MM.1S (cell line): ENCODE data around the gene EN2.

Source experiments
- DNase-seq: peaks from one replicate; pipeline ENCODE4 v3.0.0-alpha.2; 2015
- H2AFZ ChIP-seq: fragments of 300-600 bp; sonication (generic); 2 replicates; pipeline ENCODE4 v1.6.0; 2016; ENCODE audit warnings: antibody characterized with exemption, low read length
- H3F3A ChIP-seq: fragments of 300-600 bp; sonication (generic); 2 replicates; pipeline ENCODE4 v1.6.1; 2016; ENCODE audit warnings: mild to moderate bottlenecking, antibody characterized with exemption, low read length, moderate library complexity, mixed read lengths; ENCODE audit not compliant: insufficient read depth
- H3K27ac ChIP-seq: fragments of 300-600 bp; sonication (generic); 2 replicates; pipeline ENCODE4 v1.5.1; 2016; ENCODE audit warnings: mild to moderate bottlenecking, low read length
- H3K27me3 ChIP-seq: fragments of 300-600 bp; sonication (generic); replicated peaks from 2 replicates; pipeline ENCODE4 v1.6.0; 2016; ENCODE audit warnings: low read length; ENCODE audit not compliant: insufficient read depth
- H3K36me3 ChIP-seq: fragments of 300-600 bp; sonication (generic); replicated peaks from 2 replicates; pipeline ENCODE4 v1.6.1; 2016; ENCODE audit warnings: mild to moderate bottlenecking, low read length, mixed read lengths; ENCODE audit not compliant: insufficient read depth
- H3K4me1 ChIP-seq: fragments of 300-600 bp; sonication (generic); 2 replicates; pipeline ENCODE4 v1.6.1; 2016; ENCODE audit warnings: low read length, mixed read lengths
- H3K4me2 ChIP-seq: fragments of 300-600 bp; sonication (generic); 2 replicates; pipeline ENCODE4 v1.6.0; 2016; ENCODE audit warnings: low read depth, low read length
- H3K4me3 ChIP-seq: fragments of 300-600 bp; sonication (generic); 2 replicates; pipeline ENCODE4 v1.5.1; 2016; ENCODE audit warnings: low read length, mixed read lengths
- H3K79me2 ChIP-seq: fragments of 300-600 bp; sonication (generic); 2 replicates; pipeline ENCODE4 v1.6.1; 2016; ENCODE audit warnings: mixed run types, low read length, mixed read lengths
- H3K9ac ChIP-seq: fragments of 300-600 bp; sonication (generic); 2 replicates; pipeline ENCODE4 v1.6.1; 2016; ENCODE audit warnings: low read length, mixed read lengths
- H3K9me2 ChIP-seq: fragments of 300-600 bp; sonication (generic); replicated peaks from 2 replicates; pipeline ENCODE4 v1.6.1; 2016; ENCODE audit warnings: mild to moderate bottlenecking, low read length, mixed read lengths; ENCODE audit not compliant: insufficient read depth
- H3K9me3 ChIP-seq: fragments of 300-600 bp; sonication (generic); replicated peaks from 2 replicates; pipeline ENCODE4 v1.6.1; 2016; ENCODE audit warnings: mild to moderate bottlenecking, low read length, mixed read lengths; ENCODE audit not compliant: insufficient read depth
- H4K20me1 ChIP-seq: fragments of 300-600 bp; sonication (generic); 2 replicates; pipeline ENCODE4 v1.6.1; 2016; ENCODE audit warnings: mild to moderate bottlenecking, low read length, moderate library complexity, mixed read lengths; ENCODE audit not compliant: insufficient read depth
- CTCF ChIP-seq: fragments of 300-600 bp; sonication (generic); IDR thresholded peaks from 2 replicates; pipeline ENCODE4 v1.5.1; 2016; ENCODE audit warnings: antibody characterized with exemption, low read length, mixed read lengths
- EZH2 ChIP-seq: fragments of 300-600 bp; sonication (generic); optimal IDR thresholded peaks from 2 replicates; pipeline ENCODE3; 2017; ENCODE audit warnings: low read depth, mild to moderate bottlenecking, antibody characterized with exemption, low read length, mixed read lengths
- EZH2phosphoT487 ChIP-seq: fragments of 300-600 bp; sonication (generic); IDR thresholded peaks from 2 replicates; pipeline ENCODE4 v1.6.1; 2018; ENCODE audit warnings: antibody characterized with exemption, low read length

Gene EN2

GRCh38 chr7:155458111-155458877 is at the start of gene EN2:
EN2 (plus strand) TSS chr7:155458129; CDS start chr7:155458378, 249 bp downstream.
- DNase-seq, result no peak
- no peak within 1 kb of the TSS for H2AFZ ChIP-seq
- H4K20me1 ChIP-seq, result no peaks in the 10 kb centered on the region
- no peaks in the 10 kb centered on the region; the same call in 1 of the 2 replicates for H3K9me3 ChIP-seq
- H3K9me2 ChIP-seq, result no peaks in the 10 kb centered on the region
- no peaks in the 10 kb centered on the region for H3K36me3 ChIP-seq
- H3K27ac ChIP-seq, result no peak within 1 kb of the TSS
- H3K4me2 ChIP-seq, result no peak within 1 kb of the TSS
- H3K79me2 ChIP-seq, result no peaks in the 10 kb centered on the region
- peaks cover 77% of the 10 kb centered on the region for H3K27me3 ChIP-seq
- H3F3A ChIP-seq, result no peaks in the 10 kb centered on the region
- H3K4me3 ChIP-seq, result no peak within 1 kb of the TSS
- H3K9ac ChIP-seq, result no peak within 1 kb of the TSS
- H3K4me1 ChIP-seq, result no peaks in the 10 kb centered on the region
- no peak for TF ChIP-seq EZH2phosphoT487
- TF ChIP-seq CTCF, result no peak
- no peak for TF ChIP-seq EZH2

- no peaks in the 10 kb centered on the region for H3K9me2 ChIP-seq
- peaks cover 41% of the 10 kb centered on the region for H3K27me3 ChIP-seq
- no peak overlapping the region for H3K4me2 ChIP-seq
Measured at GRCh38 chr7:155408651-155409586, 49.0 kb upstream of the EN2 start.

GRCh38 chr7:155409980-155410379 is 47.9 kb upstream of the EN2 start:
- Histone ChIP-seq H3K4me3 (no peak overlapping the region), H3K9me2 (no peaks in the 10 kb centered on the region), H4K20me1 (no peaks in the 10 kb centered on the region), H3K4me1 (no peaks in the 10 kb centered on the region), H3F3A (no peaks in the 10 kb centered on the region), H3K36me3 (no peaks in the 10 kb centered on the region), H3K79me2 (no peaks in the 10 kb centered on the region), H3K27me3 (peaks cover 33% of the 10 kb centered on the region), H3K4me2 (no peak overlapping the region), H3K27ac (no peak overlapping the region), H2AFZ (no peak overlapping the region), H3K9me3 (no peaks in the 10 kb centered on the region), H3K9ac (no peak overlapping the region)
- no peak for DNase-seq
- no peak for TF ChIP-seq CTCF
- no peak for TF ChIP-seq EZH2
- TF ChIP-seq EZH2phosphoT487, result no peak

More at GRCh38 chr7:155408651-155409586, 49.0 kb upstream of the EN2 start:
- Histone ChIP-seq H3K9ac (no peak overlapping the region), H3K4me1 (no peaks in the 10 kb centered on the region), H3K4me3 (no peak overlapping the region), H3K9me3 (no peaks in the 10 kb centered on the region), H3K36me3 (no peaks in the 10 kb centered on the region), H2AFZ (no peak overlapping the region), H3F3A (no peaks in the 10 kb centered on the region), H3K27ac (no peak overlapping the region), H3K79me2 (no peaks in the 10 kb centered on the region), H4K20me1 (no peaks in the 10 kb centered on the region)
- TF ChIP-seq EZH2, result no peak
- TF ChIP-seq EZH2phosphoT487, result no peak
- TF ChIP-seq CTCF, result no peak
- DNase-seq, result no peak
